Measurements from ENCODE around the gene TMEM185B.

TMEM185B gene

DNA sequence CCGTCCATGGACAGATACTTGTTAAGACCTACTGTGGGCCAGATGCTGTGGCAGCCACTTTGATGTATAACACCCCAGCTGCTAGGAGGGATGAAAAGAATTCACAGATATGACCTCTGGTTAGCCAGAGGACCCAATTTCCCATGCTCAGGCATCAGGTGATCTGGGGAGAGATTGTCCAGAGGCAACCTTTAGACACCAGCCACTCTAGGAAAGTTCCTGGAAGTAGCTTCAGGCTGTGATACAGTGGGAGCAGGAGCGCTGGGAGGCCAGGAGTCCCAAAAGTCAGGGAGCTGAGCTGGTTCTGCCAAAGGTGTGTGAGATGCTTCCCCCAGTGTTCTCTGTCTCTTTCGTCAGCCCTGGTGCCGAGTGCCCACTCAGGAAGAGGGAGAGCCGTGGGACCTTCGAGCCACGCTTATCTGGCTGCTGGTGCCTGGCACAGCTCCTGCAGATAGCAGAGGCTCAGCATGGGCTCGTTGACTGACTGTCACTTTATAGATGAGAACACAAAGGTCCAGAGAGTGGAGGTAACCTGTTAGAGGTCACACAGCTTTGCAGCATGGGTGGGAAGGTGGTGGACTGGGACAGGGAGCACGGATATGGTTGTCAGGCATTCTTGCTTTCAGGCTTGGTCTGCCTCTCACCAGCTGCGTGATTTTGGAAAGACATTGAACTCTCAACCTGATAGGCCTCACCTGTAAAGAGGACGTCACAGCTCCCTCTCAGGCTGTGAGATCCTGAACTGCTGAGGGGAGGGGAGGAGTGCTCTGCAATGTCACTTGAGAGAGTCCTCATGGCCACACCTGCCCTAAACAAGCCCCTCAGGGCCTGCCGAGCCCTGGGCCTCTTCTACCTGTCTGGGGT lies 21.7 kb upstream of the TMEM185B start:
- Histone ChIP-seq H3K4me2 (ENCODE audit: low read length) (no peak overlapping the region), H3K27ac (ENCODE audit: low read depth, low read length) (no peak overlapping the region)

DNA sequence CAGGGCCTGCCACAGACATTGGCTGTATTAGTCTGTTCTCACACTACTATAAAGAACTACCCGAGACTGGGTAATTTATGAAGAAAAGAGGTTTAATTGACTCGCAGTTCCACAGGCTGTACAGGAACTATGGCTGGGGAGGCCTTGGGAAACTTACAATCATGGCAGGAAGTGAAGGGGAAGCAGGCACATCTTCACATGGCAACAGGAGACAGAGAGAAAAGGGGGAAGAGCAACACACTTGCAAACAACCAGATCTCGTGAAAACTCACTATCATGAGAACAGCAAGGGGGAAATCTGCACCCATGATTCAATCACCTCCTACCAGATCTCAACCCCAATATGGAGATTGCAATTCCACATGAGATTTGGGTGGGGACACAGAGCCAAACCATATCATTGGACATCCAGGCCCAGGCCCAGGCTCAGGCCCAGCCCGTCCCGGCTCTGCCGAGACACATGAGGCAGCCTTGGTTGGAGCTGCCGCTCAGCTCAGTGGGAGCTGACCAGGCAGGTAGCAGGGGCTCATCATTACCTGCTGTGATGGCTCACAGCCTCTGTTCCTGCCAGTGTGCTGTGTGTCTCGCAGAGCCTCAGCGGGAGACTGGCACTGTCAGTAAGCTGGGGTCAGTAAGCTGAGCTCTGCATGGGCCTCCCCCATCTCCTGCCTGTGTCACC lies 20.8 kb upstream of the TMEM185B start:
- no peaks in the 10 kb centered on the region for H3K9me2 ChIP-seq (replicated peaks; ENCODE audit: control insufficient read depth, low read length)
- no peaks in the 10 kb centered on the region; the same call in 1 of the 2 replicates for H4K20me1 ChIP-seq (ENCODE audit: control insufficient read depth, insufficient read depth, low read depth, low read length)
- H3F3A ChIP-seq (ENCODE audit: control insufficient read depth, insufficient read depth) = no peaks in the 10 kb centered on the region
- no peak overlapping the region for H3K4me2 ChIP-seq (ENCODE audit: low read length)
- H3K79me2 ChIP-seq (ENCODE audit: control insufficient read depth, low read length) = no peaks in the 10 kb centered on the region
- no peak overlapping the region for H3K27ac ChIP-seq (ENCODE audit: low read depth, low read length)
- peaks cover 18% of the 10 kb centered on the region for H3K27me3 ChIP-seq (ENCODE audit: control insufficient read depth, low read length)
- H3K36me3 ChIP-seq (ENCODE audit: control insufficient read depth, low read length) = no peaks in the 10 kb centered on the region
- no peak overlapping the region for H3K4me3 ChIP-seq (ENCODE audit: low read length)
- no peaks in the 10 kb centered on the region for H3K4me1 ChIP-seq (ENCODE audit: control insufficient read depth, low read length)
- no peaks in the 10 kb centered on the region; the same call in 1 of the 2 replicates for H3K9me3 ChIP-seq (ENCODE audit: control insufficient read depth, insufficient read depth, low read length)
- TF ChIP-seq EZH2phosphoT487 (IDR thresholded peaks at IDR 0.05; ENCODE audit: borderline replicate concordance, low read length) (no peak), CTCF (IDR thresholded peaks at IDR 0.05; ENCODE audit: low read depth, low read length, poor library complexity, severe bottlenecking) (no peak)

More for the DNA sequence above, 21.7 kb upstream of the TMEM185B start:
- Histone ChIP-seq H3K4me1 (ENCODE audit: control insufficient read depth, low read length) (no peaks in the 10 kb centered on the region), H3F3A (ENCODE audit: control insufficient read depth, insufficient read depth) (no peaks in the 10 kb centered on the region), H3K36me3 (ENCODE audit: control insufficient read depth, low read length) (no peaks in the 10 kb centered on the region), H4K20me1 (ENCODE audit: control insufficient read depth, insufficient read depth, low read depth, low read length) (no peaks in the 10 kb centered on the region; the same call in 1 of the 2 replicates), H3K9me3 (ENCODE audit: control insufficient read depth, insufficient read depth, low read length) (no peaks in the 10 kb centered on the region; the same call in 1 of the 2 replicates), H3K27me3 (ENCODE audit: control insufficient read depth, low read length) (peaks cover 26% of the 10 kb centered on the region), H3K79me2 (ENCODE audit: control insufficient read depth, low read length) (no peaks in the 10 kb centered on the region), H3K4me3 (ENCODE audit: low read length) (no peak overlapping the region), H3K9me2 (replicated peaks; ENCODE audit: control insufficient read depth, low read length) (no peaks in the 10 kb centered on the region)
- no peak for TF ChIP-seq EZH2phosphoT487 (IDR thresholded peaks at IDR 0.05; ENCODE audit: borderline replicate concordance, low read length)
- no peak for TF ChIP-seq CTCF (IDR thresholded peaks at IDR 0.05; ENCODE audit: low read depth, low read length, poor library complexity, severe bottlenecking)

DNA sequence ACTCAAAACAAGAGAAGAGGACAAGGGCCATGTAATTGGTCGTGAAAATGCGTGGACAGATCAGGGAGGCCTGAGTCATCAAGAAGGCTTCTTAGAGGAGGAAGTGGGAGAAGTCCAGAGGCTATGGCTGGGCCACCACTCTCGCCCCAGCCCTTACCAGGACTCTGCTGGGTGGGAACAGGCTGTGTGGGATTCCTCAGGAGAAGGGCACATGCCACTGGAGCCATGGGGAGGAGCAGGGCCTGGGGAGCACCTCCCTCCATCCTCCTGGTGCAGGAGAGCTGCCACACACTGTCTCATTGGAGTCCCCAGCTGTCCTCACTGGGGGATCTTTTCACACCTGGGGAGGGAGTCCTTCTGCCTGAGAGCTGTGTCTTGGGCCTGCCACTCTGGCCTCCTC lies 20.0 kb upstream of the TMEM185B start:
- no peaks in the 10 kb centered on the region for H3K36me3 ChIP-seq (ENCODE audit: control insufficient read depth, low read length)
- no peak overlapping the region for H3K27ac ChIP-seq (ENCODE audit: low read depth, low read length)
- peaks cover 14% of the 10 kb centered on the region for H3K27me3 ChIP-seq (ENCODE audit: control insufficient read depth, low read length)
- H3K79me2 ChIP-seq (ENCODE audit: control insufficient read depth, low read length) = no peaks in the 10 kb centered on the region
- no peaks in the 10 kb centered on the region for H3K4me1 ChIP-seq (ENCODE audit: control insufficient read depth, low read length)
- no peaks in the 10 kb centered on the region for H3F3A ChIP-seq (ENCODE audit: control insufficient read depth, insufficient read depth)
- H3K9me3 ChIP-seq (ENCODE audit: control insufficient read depth, insufficient read depth, low read length) = no peaks in the 10 kb centered on the region; the same call in 1 of the 2 replicates
- H3K4me3 ChIP-seq (ENCODE audit: low read length) = no peak overlapping the region
- TF ChIP-seq EZH2phosphoT487 (IDR thresholded peaks at IDR 0.05; ENCODE audit: borderline replicate concordance, low read length) (no peak), CTCF (IDR thresholded peaks at IDR 0.05; ENCODE audit: low read depth, low read length, poor library complexity, severe bottlenecking) (no peak)
- no peaks in the 10 kb centered on the region; the same call in 1 of the 2 replicates for H4K20me1 ChIP-seq (ENCODE audit: control insufficient read depth, insufficient read depth, low read depth, low read length)
- no peak overlapping the region for H3K4me2 ChIP-seq (ENCODE audit: low read length)
- H3K9me2 ChIP-seq (replicated peaks; ENCODE audit: control insufficient read depth, low read length) = no peaks in the 10 kb centered on the region

Measured in DOHH2 (cell line).